Measurements from ENCODE around the gene MRGPRG.

MRGPRG gene

DNA sequence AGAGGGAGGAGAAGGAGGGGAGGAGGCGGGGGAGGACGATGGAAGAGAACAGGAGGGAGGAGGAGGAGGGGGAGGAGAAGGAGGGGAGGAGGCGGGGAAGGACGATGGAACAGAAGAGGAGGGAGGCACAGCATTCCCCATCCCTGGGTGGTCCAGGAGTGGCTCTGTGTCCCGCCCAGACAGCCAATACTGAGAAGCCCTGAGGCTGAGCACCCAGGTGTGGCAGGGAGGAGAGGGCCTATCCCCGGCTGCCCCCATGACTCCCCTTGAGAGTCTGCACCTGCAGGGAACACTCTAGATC, 12.9 kb upstream of the MRGPRG start:
- Histone ChIP-seq H3K9ac (ENCODE audit: low read depth, low read length, poor library complexity, severe bottlenecking) (no peak overlapping the region), H3K9me2 (replicated peaks; ENCODE audit: low read depth, low read length) (no peaks in the 10 kb centered on the region), H3K9me3 (ENCODE audit: insufficient read depth, low read depth, low read length) (no peaks in the 10 kb centered on the region), H3K4me2 (ENCODE audit: low read depth, low read length, poor library complexity, severe bottlenecking) (no peak overlapping the region), H3K4me3 (ENCODE audit: low read length, poor library complexity, severe bottlenecking) (no peak overlapping the region), H3F3A (ENCODE audit: low read depth) (no peaks in the 10 kb centered on the region), H4K20me1 (ENCODE audit: insufficient read depth, low read length, poor library complexity, severe bottlenecking) (no peaks in the 10 kb centered on the region), H2AFZ (ENCODE audit: low read length) (no peak overlapping the region), H3K4me1 (ENCODE audit: insufficient read depth, low read length, poor library complexity, severe bottlenecking) (no peaks in the 10 kb centered on the region), H3K79me2 (ENCODE audit: insufficient read depth, low read length) (no peaks in the 10 kb centered on the region), H3K36me3 (ENCODE audit: insufficient read depth, low read length) (no peaks in the 10 kb centered on the region), H3K27me3 (ENCODE audit: insufficient read depth, low read length, poor library complexity, severe bottlenecking) (no peaks in the 10 kb centered on the region)
- TF ChIP-seq, protein P1, sequence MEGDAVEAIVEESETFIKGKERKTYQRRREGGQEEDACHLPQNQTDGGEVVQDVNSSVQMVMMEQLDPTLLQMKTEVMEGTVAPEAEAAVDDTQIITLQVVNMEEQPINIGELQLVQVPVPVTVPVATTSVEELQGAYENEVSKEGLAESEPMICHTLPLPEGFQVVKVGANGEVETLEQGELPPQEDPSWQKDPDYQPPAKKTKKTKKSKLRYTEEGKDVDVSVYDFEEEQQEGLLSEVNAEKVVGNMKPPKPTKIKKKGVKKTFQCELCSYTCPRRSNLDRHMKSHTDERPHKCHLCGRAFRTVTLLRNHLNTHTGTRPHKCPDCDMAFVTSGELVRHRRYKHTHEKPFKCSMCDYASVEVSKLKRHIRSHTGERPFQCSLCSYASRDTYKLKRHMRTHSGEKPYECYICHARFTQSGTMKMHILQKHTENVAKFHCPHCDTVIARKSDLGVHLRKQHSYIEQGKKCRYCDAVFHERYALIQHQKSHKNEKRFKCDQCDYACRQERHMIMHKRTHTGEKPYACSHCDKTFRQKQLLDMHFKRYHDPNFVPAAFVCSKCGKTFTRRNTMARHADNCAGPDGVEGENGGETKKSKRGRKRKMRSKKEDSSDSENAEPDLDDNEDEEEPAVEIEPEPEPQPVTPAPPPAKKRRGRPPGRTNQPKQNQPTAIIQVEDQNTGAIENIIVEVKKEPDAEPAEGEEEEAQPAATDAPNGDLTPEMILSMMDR (conservative IDR thresholded peaks at IDR 0.05; ENCODE audit: low read length), result no peak

DNA sequence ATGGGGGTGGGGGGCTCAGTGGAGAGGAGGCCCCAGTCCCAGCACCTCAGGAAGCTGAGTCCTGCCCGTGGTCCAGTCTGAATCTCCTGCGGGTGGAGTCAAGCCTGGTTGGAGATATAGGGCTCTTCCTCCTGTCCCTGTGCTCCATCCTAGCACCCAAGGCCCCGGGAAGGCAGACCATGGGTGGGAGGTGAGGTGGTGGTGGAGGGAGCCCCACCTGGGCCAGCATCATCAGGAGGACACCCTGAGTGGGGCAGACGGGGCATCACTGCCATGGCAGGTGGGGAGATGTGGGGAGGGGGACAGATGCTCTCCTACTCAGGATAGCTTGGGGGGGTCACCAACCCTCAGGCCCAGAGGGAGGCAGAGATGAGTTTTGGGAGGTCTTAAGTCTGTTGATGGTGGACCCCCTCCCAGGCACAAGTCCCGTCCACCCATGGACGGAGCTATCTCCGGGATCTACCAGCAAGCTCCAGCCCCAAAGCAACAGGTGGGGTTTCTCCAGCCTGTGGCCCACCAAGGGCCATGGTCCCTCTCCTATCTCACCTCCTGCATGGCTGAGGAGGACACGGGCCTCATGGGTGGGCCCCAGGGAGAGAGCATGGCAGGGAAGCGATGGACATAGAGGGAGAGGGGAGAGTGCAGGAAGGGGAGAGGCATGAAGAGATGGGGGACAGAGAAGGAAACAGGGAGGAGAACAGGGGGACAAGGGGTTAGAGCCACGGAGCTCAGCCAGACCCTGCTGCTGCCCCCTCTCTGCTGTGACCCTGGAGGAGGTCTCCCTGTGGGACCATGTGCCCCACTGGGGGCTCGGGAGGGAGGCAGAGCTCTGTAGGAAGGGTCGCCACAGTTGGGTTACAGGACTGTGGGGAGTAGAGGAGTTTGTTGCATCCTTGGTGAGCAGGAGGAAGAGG, 12.3 kb upstream of the MRGPRG start:
- H3K9me3 ChIP-seq (ENCODE audit: insufficient read depth, low read depth, low read length), result no peaks in the 10 kb centered on the region
- no peak overlapping the region for H2AFZ ChIP-seq (ENCODE audit: low read length)
- no peak for TF ChIP-seq EZH2phosphoT487 (IDR thresholded peaks at IDR 0.05; ENCODE audit: borderline replicate concordance)
- TF ChIP-seq, protein P1 (conservative IDR thresholded peaks at IDR 0.05; ENCODE audit: low read length), result no peak
- H3K27me3 ChIP-seq (ENCODE audit: insufficient read depth, low read length, poor library complexity, severe bottlenecking), result no peaks in the 10 kb centered on the region
- no peaks in the 10 kb centered on the region for H4K20me1 ChIP-seq (ENCODE audit: insufficient read depth, low read length, poor library complexity, severe bottlenecking)
- no peak overlapping the region for H3K4me3 ChIP-seq (ENCODE audit: low read length, poor library complexity, severe bottlenecking)
- H3K9ac ChIP-seq (ENCODE audit: low read depth, low read length, poor library complexity, severe bottlenecking), result no peak overlapping the region
- no peaks in the 10 kb centered on the region for H3K36me3 ChIP-seq (ENCODE audit: insufficient read depth, low read length)
- no peaks in the 10 kb centered on the region for H3K9me2 ChIP-seq (replicated peaks; ENCODE audit: low read depth, low read length)
- H3K4me2 ChIP-seq (ENCODE audit: low read depth, low read length, poor library complexity, severe bottlenecking), result no peak overlapping the region
- no peaks in the 10 kb centered on the region for H3K79me2 ChIP-seq (ENCODE audit: insufficient read depth, low read length)
- no peaks in the 10 kb centered on the region for H3K4me1 ChIP-seq (ENCODE audit: insufficient read depth, low read length, poor library complexity, severe bottlenecking)
- no peaks in the 10 kb centered on the region for H3F3A ChIP-seq (ENCODE audit: low read depth)

DNA sequence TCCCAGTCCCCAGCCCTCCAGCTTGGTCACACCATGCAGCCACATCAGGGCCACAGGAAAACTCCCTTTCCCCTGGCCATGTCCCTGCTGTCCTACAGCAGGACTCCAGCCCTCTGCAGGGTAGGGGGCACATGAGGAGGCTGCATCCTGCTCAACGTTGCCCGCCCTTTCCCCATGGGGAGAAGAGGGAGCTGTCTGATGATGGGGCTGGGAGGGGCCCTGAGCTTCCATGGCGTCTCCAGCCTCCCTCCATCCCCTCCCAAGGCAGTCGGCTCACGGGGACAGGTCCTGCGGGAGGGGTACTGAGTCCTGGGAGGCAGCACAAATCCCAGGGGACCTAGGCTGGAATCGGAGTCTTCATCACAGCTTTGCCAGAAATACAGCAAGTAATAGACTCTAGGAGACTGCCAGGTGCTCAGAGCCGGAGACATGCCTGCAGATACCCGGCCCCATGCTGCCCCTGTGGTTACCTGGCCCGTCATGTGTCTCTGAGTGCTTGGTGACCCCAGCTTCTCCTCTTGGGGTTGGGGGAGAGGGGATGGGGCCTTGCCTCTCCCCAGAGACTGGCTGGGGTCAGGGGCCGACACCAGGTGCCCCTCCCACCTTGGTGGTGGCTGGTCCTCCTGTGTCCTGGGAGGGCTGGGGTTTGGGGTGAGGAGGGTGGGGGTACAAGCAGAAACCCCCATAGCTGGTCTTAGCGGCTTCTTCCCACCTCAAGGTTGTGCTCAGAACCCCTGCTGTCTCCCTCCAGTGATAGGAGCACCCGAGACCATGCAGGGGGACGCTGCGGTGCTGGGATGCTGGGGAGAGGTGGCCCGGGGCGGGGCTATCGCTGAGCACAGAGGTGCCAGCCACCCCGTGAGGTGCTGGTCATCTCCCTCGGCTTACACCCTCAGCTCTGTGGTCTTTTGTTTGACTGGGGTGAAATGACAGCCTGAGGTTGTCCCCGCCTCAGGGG, 11.3 kb upstream of the MRGPRG start:
- Histone ChIP-seq H3K79me2 (ENCODE audit: insufficient read depth, low read length) (no peaks in the 10 kb centered on the region), H3K4me3 (ENCODE audit: low read length, poor library complexity, severe bottlenecking) (no peak overlapping the region), H3K4me1 (ENCODE audit: insufficient read depth, low read length, poor library complexity, severe bottlenecking) (no peaks in the 10 kb centered on the region), H3K27me3 (ENCODE audit: insufficient read depth, low read length, poor library complexity, severe bottlenecking) (no peaks in the 10 kb centered on the region), H3K36me3 (ENCODE audit: insufficient read depth, low read length) (no peaks in the 10 kb centered on the region), H3K9ac (ENCODE audit: low read depth, low read length, poor library complexity, severe bottlenecking) (no peak overlapping the region), H3F3A (ENCODE audit: low read depth) (no peaks in the 10 kb centered on the region), H3K9me2 (replicated peaks; ENCODE audit: low read depth, low read length) (no peaks in the 10 kb centered on the region), H4K20me1 (ENCODE audit: insufficient read depth, low read length, poor library complexity, severe bottlenecking) (no peaks in the 10 kb centered on the region), H2AFZ (ENCODE audit: low read length) (no peak overlapping the region), H3K4me2 (ENCODE audit: low read depth, low read length, poor library complexity, severe bottlenecking) (no peak overlapping the region), H3K9me3 (ENCODE audit: insufficient read depth, low read depth, low read length) (no peaks in the 10 kb centered on the region)
- TF ChIP-seq, protein P1 (conservative IDR thresholded peaks at IDR 0.05; ENCODE audit: low read length), result no peak
- no peak for TF ChIP-seq EZH2phosphoT487 (IDR thresholded peaks at IDR 0.05; ENCODE audit: borderline replicate concordance)

All from Loucy (cell line).